ENCODE data around the gene TMEM218. TPM values are rescaled to one million over a fixed set of nuclear protein-coding genes. Genes with fewer than 3 reads are reported as not detected.

TMEM218 gene
- total RNA-seq, 1 experiment from 2014 or later: 17.9 TPM

GRCh38 chr11:125073616-125074483 lies 37.6 kb downstream of the TMEM218 start:
- Histone ChIP-seq H3K9me2 (ENCODE audit: insufficient read depth) (no peaks in the 10 kb centered on the region), H3K36me3 (ENCODE audit: control insufficient read depth in 1 of 2, insufficient read depth in 2 of 2, low read length in 2 of 2) (no peaks in the 10 kb centered on the region), H3K9me3 (ENCODE audit: control insufficient read depth in 1 of 2, insufficient read depth in 1 of 2, low read depth in 1 of 2, low read length in 2 of 2) (no peaks in the 10 kb centered on the region), H3K27me3 (ENCODE audit: insufficient read depth, low read length) (no peaks in the 10 kb centered on the region), H3K79me2 (ENCODE audit: insufficient read depth, low read length) (no peaks in the 10 kb centered on the region), H3K4me3 (replicated peaks in 1 of 2; ENCODE audit: low read depth in 1 of 2, low read length in 2 of 2) (no peak overlapping the region), H3K4me2 (ENCODE audit: low read length) (no peak overlapping the region), H4K20me1 (ENCODE audit: insufficient read depth) (no peaks in the 10 kb centered on the region), H2AFZ (ENCODE audit: low read depth, low read length, poor library complexity, severe bottlenecking) (no peak overlapping the region), H3K9ac (ENCODE audit: low read length) (no peak overlapping the region), H3K27ac (ENCODE audit: low read depth, low read length) (no peak overlapping the region), H3K4me1 (ENCODE audit: control insufficient read depth in 1 of 2, insufficient read depth in 2 of 2, low read length in 2 of 2) (peaks cover 20 to 46% of the 10 kb centered on the region in 2 experiments)
- BruUV-seq (replicated peaks): no TSS peak
- ChIA-PET POLR2A (no interaction called here), RAD21 (ENCODE audit: low non-redundant PET in 1 of 2, low total read pairs in 2 of 2, uncharacterized antibody in 2 of 2, unreplicated experiment in 2 of 2) (no interaction called here), CTCF (no interaction called here)
- DNase-seq (ENCODE audit: low read depth, low spot score) (no peak), ATAC-seq (no peak)
- intact Hi-C loops (cut with micrococcal nuclease): no loop called here
- TF ChIP-seq CEBPB (IDR thresholded peaks at IDR 0.05; ENCODE audit: low read depth): no peak
- no peak for TF ChIP-seq ZNF274 (IDR thresholded peaks at IDR 0.05; ENCODE audit: low read depth, low read length)
- no peak for TF ChIP-seq FOSL1 (IDR thresholded peaks at IDR 0.05; ENCODE audit: low read depth)
- TF ChIP-seq ATF3 (IDR thresholded peaks at IDR 0.05): no peak
- no peak for TF ChIP-seq CTCF (IDR thresholded peaks at IDR 0.05 in 2 of 3, conservative IDR thresholded peaks at IDR 0.05 in 1 of 3; ENCODE audit: borderline replicate concordance in 1 of 3, insufficient read depth in 1 of 3, low read depth in 2 of 3, low read length in 2 of 3)
- TF ChIP-seq SIN3A (IDR thresholded peaks at IDR 0.05; ENCODE audit: low read depth): no peak
- TF ChIP-seq TCF7L2 (IDR thresholded peaks at IDR 0.05; ENCODE audit: borderline replicate concordance, extremely low read depth, insufficient read depth, insufficient read length): no peak

All from HCT116 (cell line).